Gastroesophageal sphincter (tissue), 4 donors: ENCODE results near the gene MAN2B1. TPM values are rescaled to one million over a fixed set of nuclear protein-coding genes. Genes with fewer than 3 reads are reported as not detected.

ENCODE experiments used
- ATAC-seq: fragments of 150-250 bp; one replicate; pipeline ENCODE4 v1.9.1; 2016; ENCODE audit warnings: mild to moderate bottlenecking, moderate library complexity
- H3K27ac ChIP-seq, 4 donors: fragments of 200-600 bp; sonication (generic) in 3 of 4; 1 replicate in 3 of 4; 2 replicates in 1 of 4; pipeline ENCODE4 v1.5.1; 2016 to 2019
- H3K27me3 ChIP-seq: fragments of 200-600 bp; sonication (generic); one replicate; pipeline ENCODE4 v1.5.1; 2019
- H3K36me3 ChIP-seq, 2 donors: fragments of 200-600 bp; sonication (generic); one replicate each; pipeline ENCODE4 v1.5.1; 2019; ENCODE audit warnings: control low read depth in 1 of 2
- H3K4me1 ChIP-seq, 3 donors: fragments of 200-600 bp; sonication (generic); 1 replicate in 2 of 3; 2 replicates in 1 of 3; pipeline ENCODE4 v1.5.1; 2016 to 2019; ENCODE audit warnings: control low read depth in 2 of 3
- H3K4me3 ChIP-seq, 2 donors: fragments of 200-600 bp; sonication (generic); one replicate each; pipeline ENCODE4 v1.5.1; 2019; ENCODE audit warnings: mild to moderate bottlenecking in 1 of 2, moderate library complexity in 1 of 2
- H3K9me3 ChIP-seq, 3 donors: fragments of 200-600 bp; sonication (generic); one replicate each; pipeline ENCODE4 v1.5.1; 2017 to 2019; ENCODE audit warnings: control low read depth in 2 of 3
- CTCF ChIP-seq, 4 experiments: fragments of 200-600 bp in 2 of 4; fragments of 450-650 bp in 2 of 4; sonication (generic) in 1 of 4; IDR thresholded peaks; one replicate each; pipeline ENCODE4 v1.5.1; 2017 to 2019; ENCODE audit warnings: antibody characterized with exemption in 4 of 4, mild to moderate bottlenecking in 2 of 4, moderate library complexity in 2 of 4
- EP300 ChIP-seq: sonication (generic); formaldehyde crosslinking; IDR thresholded peaks from one replicate; pipeline ENCODE4 v1.6.1; 2017; ENCODE audit warnings: antibody characterized with exemption, mild to moderate bottlenecking
- POLR2A ChIP-seq, 2 donors: fragments of 450-650 bp; IDR thresholded peaks; one replicate each; pipeline ENCODE4 v1.6.1; 2017; ENCODE audit warnings: antibody characterized with exemption in 2 of 2, mild to moderate bottlenecking in 2 of 2, moderate library complexity in 1 of 2
- POLR2AphosphoS5 ChIP-seq: sonication (generic); formaldehyde crosslinking; IDR thresholded peaks from one replicate; pipeline ENCODE4 v1.6.1; 2017; ENCODE audit warnings: antibody characterized with exemption
- whole genome bisulfite sequencing, 2 donors: methylation state at CpG; one replicate each; pipeline ENCODE4 v1.1.5; 2018; ENCODE audit warnings: low coverage in 1 of 2; 5-methylcytosine and 5-hydroxymethylcytosine counted together
- total RNA-seq, 4 donors: library from RNA; depleted of rRNA; stranded (reverse); fragments of >200 nt; gene quantifications; one replicate each; pipeline ENCODE4 v1.1.0, GENCODE V29; 2016

The MAN2B1 gene
- total RNA-seq, 4 donors from 2014 or later = 61.3 to 98.1 (median 70.8) TPM

- peak; percentile 35 for ATAC-seq
These were observed 2.4 kb upstream of the MAN2B1 start for GRCh38 chr19:12668932-12669269.

GRCh38 chr19:12668346-12668745 lies 1.8 kb upstream of the MAN2B1 start:
- H3K27me3 ChIP-seq = no peaks in the 10 kb centered on the region

More at GRCh38 chr19:12668932-12669269, 2.4 kb upstream of the MAN2B1 start:
- Histone ChIP-seq H3K4me3 (peak overlapping the region; percentile 83 to 85), H3K9me3 (no peaks in the 10 kb centered on the region), H3K27ac (peak overlapping the region; percentile 85 to 98 (median 94)), H3K4me1 (peaks cover 0 to 69% (median 35%) of the 10 kb centered on the region in 3 donors), H3K36me3 (peaks cover 0 to 41% of the 10 kb centered on the region in 2 donors), H3K27me3 (no peaks in the 10 kb centered on the region)
- peak in 1 of 2 donors; percentile 3 for TF ChIP-seq POLR2A (IDR thresholded peaks at IDR 0.05)
- no peak for TF ChIP-seq EP300
- 1% methylated on average over 16 of the region's 24 CpGs; no CpG with 5 or more reads in 1 of the 2 donors for WGBS, 2 donors

GRCh38 chr19:12667731-12668302 lies 1.3 kb upstream of the MAN2B1 start:
- TF ChIP-seq POLR2A (IDR thresholded peaks at IDR 0.05) = no peak
- no peak for TF ChIP-seq EP300
- no peak for TF ChIP-seq POLR2AphosphoS5
- TF ChIP-seq CTCF (IDR thresholded peaks at IDR 0.05) = no peak
- peaks cover 0 to 69% (median 35%) of the 10 kb centered on the region in 3 donors for H3K4me1 ChIP-seq
- peaks cover 0 to 41% of the 10 kb centered on the region in 2 donors for H3K36me3 ChIP-seq
- H3K9me3 ChIP-seq = no peaks in the 10 kb centered on the region
- H3K27ac ChIP-seq = peak overlapping the region in 3 of 4 donors; percentile 92 to 98 (median 95)
- 64 to 79% methylated on average over 2 to 3 of the region's 4 CpGs for WGBS, 2 donors
- H3K27me3 ChIP-seq = no peaks in the 10 kb centered on the region
- ATAC-seq = no peak
- H3K4me3 ChIP-seq = peak overlapping the region in 1 of 2 donors; percentile 85

More at GRCh38 chr19:12668346-12668745, 1.8 kb upstream of the MAN2B1 start:
- H3K27ac ChIP-seq = peak overlapping the region in 3 of 4 donors; percentile 92 to 98 (median 95)
- H3K9me3 ChIP-seq = no peaks in the 10 kb centered on the region
- no peak for ATAC-seq
- WGBS, 2 donors = 67% methylated on average over 5 of the region's 8 CpGs; no CpG with 5 or more reads in 1 of the 2 donors
- H3K4me1 ChIP-seq = peaks cover 0 to 69% (median 35%) of the 10 kb centered on the region in 3 donors
- H3K36me3 ChIP-seq = peaks cover 0 to 41% of the 10 kb centered on the region in 2 donors
- TF ChIP-seq EP300 (no peak), POLR2A (IDR thresholded peaks at IDR 0.05) (no peak), CTCF (IDR thresholded peaks at IDR 0.05) (no peak), POLR2AphosphoS5 (no peak)
- peak overlapping the region; percentile 83 to 85 for H3K4me3 ChIP-seq

GRCh38 chr19:12665671-12666264 lies 774 bp downstream of the MAN2B1 start:
- no peak for ATAC-seq
- Histone ChIP-seq H3K4me1 (peaks cover 0 to 55% (median 34%) of the 10 kb centered on the region in 3 donors), H3K27ac (peak overlapping the region in 3 of 4 donors; percentile 81 to 89 (median 81)), H3K27me3 (no peaks in the 10 kb centered on the region), H3K9me3 (no peaks in the 10 kb centered on the region), H3K4me3 (peak overlapping the region; percentile 61 to 66), H3K36me3 (peaks cover 0 to 53% of the 10 kb centered on the region in 2 donors)
- TF ChIP-seq EP300 = no peak
- TF ChIP-seq POLR2A (IDR thresholded peaks at IDR 0.05) = no peak
- TF ChIP-seq CTCF (IDR thresholded peaks at IDR 0.05) = no peak
- TF ChIP-seq POLR2AphosphoS5 = no peak
- WGBS, 2 donors = 50 to 52% methylated on average over 2 to 12 of the region's 12 CpGs

- H3K4me1 ChIP-seq = peaks cover 0 to 49% (median 29%) of the 10 kb centered on the region in 3 donors
- 89 to 94% methylated on average over 9 of the region's 10 CpGs for WGBS, 2 donors
- no peaks in the 10 kb centered on the region for H3K27me3 ChIP-seq
- TF ChIP-seq POLR2A (IDR thresholded peaks at IDR 0.05) = no peak
- TF ChIP-seq POLR2AphosphoS5 = no peak
- TF ChIP-seq EP300 = no peak
- TF ChIP-seq CTCF (IDR thresholded peaks at IDR 0.05) = no peak
- no peak overlapping the region for H3K27ac ChIP-seq
- H3K9me3 ChIP-seq = no peaks in the 10 kb centered on the region
- H3K4me3 ChIP-seq = peak overlapping the region in 1 of 2 donors; percentile 66
- peaks cover 0 to 58% of the 10 kb centered on the region in 2 donors for H3K36me3 ChIP-seq
- ATAC-seq = no peak
These were observed 1.3 kb downstream of the MAN2B1 start for GRCh38 chr19:12665281-12665573.
